Activated B cell treated with CpG ODN at 0.5 μM for 24 hours (primary cell): ENCODE measurements around the gene KCNMA1. TPM values are rescaled to one million over a fixed set of nuclear protein-coding genes. Genes with fewer than 3 reads are reported as not detected.

Source experiments
- ATAC-seq: fragments of 200-7000 bp; cut with Tn5 transposase; one replicate; pipeline ENCODE4 v1.10.0; 2021; ENCODE audit warnings: low read depth, mild to moderate bottlenecking, moderate library complexity
- CTCF ChIA-PET: fragments of 350-600 bp; sonication (Branson Sonifier 250); formaldehyde crosslinking; loops from one replicate; lab custom pipeline; 2021; ENCODE audit warnings: antibody characterized with exemption; lab: Charles Lee
- POLR2A ChIA-PET: fragments of 350-600 bp; sonication (Branson Sonifier 250); formaldehyde crosslinking; loops from one replicate; lab custom pipeline; 2021; ENCODE audit warnings: antibody characterized with exemption; lab: Charles Lee
- DNase-seq: peaks from one replicate; pipeline ENCODE4 v3.0.0; 2022
- H3K27ac Mint-ChIP-seq: one replicate; pipeline ENCODE4 v1.8.0; 2020; ENCODE audit warnings: mixed read lengths
- H3K27me3 Mint-ChIP-seq: one replicate; pipeline ENCODE4 v1.8.0; 2021; ENCODE audit warnings: mixed read lengths
- H3K36me3 Mint-ChIP-seq: one replicate; pipeline ENCODE4 v1.8.0; 2021; ENCODE audit warnings: low read depth, mixed read lengths
- H3K4me1 Mint-ChIP-seq: one replicate; pipeline ENCODE4 v1.8.0; 2021; ENCODE audit warnings: mixed read lengths
- H3K4me3 Mint-ChIP-seq: one replicate; pipeline ENCODE4 v1.8.0; 2020; ENCODE audit warnings: mild to moderate bottlenecking, mixed read lengths
- H3K9me3 Mint-ChIP-seq: one replicate; pipeline ENCODE4 v1.8.0; 2020; ENCODE audit warnings: mixed read lengths
- CTCF ChIP-seq: fragments of 200-600 bp; IDR thresholded peaks from one replicate; pipeline ENCODE4 v1.8.0; 2022; ENCODE audit warnings: antibody characterized with exemption, mild to moderate bottlenecking
- intact Hi-C: fragments of 100-400 bp; cut with micrococcal nuclease; formaldehyde crosslinking; loops from one replicate; pipeline ENCODE4 v1.15.1; 2024
- total RNA-seq: library from RNA; stranded (reverse); gene quantifications from 2 replicates; pipeline ENCODE4 v1.2.3, GENCODE V29; 2022

Gene KCNMA1
- total RNA-seq, 1 donor from 2014 or later: 3.7 TPM

DNA sequence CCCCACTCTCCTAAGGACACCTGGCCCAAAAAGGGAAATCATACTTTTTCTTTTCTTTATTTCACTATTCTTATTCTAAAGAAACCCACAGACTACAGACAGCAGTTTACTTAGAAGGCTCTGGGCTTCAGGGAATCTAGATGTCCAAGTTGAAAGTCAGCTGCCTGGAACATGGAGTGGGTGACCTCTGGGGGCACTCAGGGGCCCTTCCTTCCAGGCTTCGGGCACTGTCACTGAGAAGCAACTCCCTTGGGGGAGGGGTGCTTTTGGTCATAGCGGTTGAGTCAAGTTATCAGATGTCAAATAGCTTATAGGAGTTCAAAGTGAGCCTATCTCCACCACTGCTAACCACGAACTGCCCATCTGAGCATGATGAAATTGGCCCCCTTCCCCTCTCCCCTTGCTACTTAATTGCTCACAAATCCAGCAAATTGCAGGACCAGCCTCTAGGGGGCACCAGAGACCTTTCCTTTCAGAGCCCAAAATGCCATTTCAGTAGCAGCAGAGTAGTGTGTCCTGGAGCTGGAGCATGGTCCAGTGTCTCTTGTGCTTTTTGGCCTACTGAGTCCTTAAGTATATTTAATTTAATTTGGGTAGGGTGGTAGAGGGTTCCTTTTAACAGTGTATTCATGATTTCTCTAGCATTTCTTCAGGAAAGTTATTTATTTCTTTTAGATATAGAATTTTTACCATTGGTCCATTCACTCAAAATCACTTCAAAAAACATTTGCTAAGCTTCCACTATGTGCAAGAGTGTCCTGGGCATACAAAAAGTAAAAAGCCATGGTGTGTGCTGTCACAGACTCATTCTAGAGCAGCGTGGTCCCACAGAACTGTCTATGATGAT lies 463.8 kb downstream of the KCNMA1 start:
- Mint-ChIP-seq H3K36me3 (no peaks in the 10 kb centered on the region), H3K4me1 (no peaks in the 10 kb centered on the region), H3K27ac (no peak overlapping the region), H3K27me3 (peaks cover 6% of the 10 kb centered on the region), H3K4me3 (no peak overlapping the region), H3K9me3 (no peaks in the 10 kb centered on the region)
- intact Hi-C loops: loop anchor here (1.0 kb wide), 3 partner anchors 217 to 537 kb away; no protein-coding TSS in a partner anchor
- ChIA-PET CTCF (interaction anchor here (0.7 to 7.9 kb wide), 17 partner anchors 8 to 542 kb away, joined by 3 to 187 read pairs (median 5); partner anchors contain the start of gene KCNMA1), POLR2A (no interaction called here)
- peak; percentile 45 for DNase-seq
- ATAC-seq: peak; percentile 40
- TF ChIP-seq CTCF: peak; percentile 89

- Mint-ChIP-seq H3K27me3 (peaks cover 9% of the 10 kb centered on the region), H3K9me3 (no peaks in the 10 kb centered on the region), H3K4me3 (no peak overlapping the region), H3K27ac (no peak overlapping the region), H3K4me1 (no peaks in the 10 kb centered on the region), H3K36me3 (no peaks in the 10 kb centered on the region)
- no peak for ATAC-seq
- ChIA-PET CTCF (interaction anchor here (0.7 to 7.9 kb wide), 5 partner anchors 10 to 976 kb away, joined by 3 to 187 read pairs (median 10); no protein-coding TSS in a partner anchor), POLR2A (no interaction called here)
- no peak for DNase-seq
- intact Hi-C loops: no loop called here
- TF ChIP-seq CTCF: no peak
Measured at GRCh38 chr10:77172086-77172485, 465.5 kb downstream of the KCNMA1 start.

DNA sequence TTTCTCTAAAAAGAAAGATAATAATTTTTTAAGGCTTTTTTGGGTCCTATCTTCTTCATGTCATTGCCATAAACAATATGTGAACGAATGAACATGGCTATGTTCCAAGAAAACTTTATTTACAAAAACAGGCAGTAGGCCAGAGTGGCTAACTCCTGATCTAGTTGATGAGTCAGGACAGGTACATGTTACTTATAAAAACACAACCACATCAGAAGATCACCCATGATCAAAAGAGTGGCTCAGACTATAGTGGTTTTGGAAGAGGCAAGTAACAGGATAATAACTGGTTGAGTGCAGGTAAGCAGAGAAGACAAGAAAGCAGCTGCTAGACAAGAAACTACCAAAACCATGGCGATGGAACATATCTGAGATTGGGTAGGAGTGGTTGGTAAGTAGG lies 468.7 kb downstream of the KCNMA1 start:
- Mint-ChIP-seq H3K4me3 (no peak overlapping the region), H3K9me3 (no peaks in the 10 kb centered on the region), H3K4me1 (peaks cover 2% of the 10 kb centered on the region), H3K27ac (no peak overlapping the region), H3K36me3 (no peaks in the 10 kb centered on the region), H3K27me3 (peaks cover 24% of the 10 kb centered on the region)
- intact Hi-C loops: no loop called here
- DNase-seq: no peak
- CTCF ChIA-PET: interaction anchor here (1.2 to 1.8 kb wide), 4 partner anchors 472 to 543 kb away, joined by 4 to 8 read pairs (median 6); no protein-coding TSS in a partner anchor
- TF ChIP-seq CTCF: no peak
- ATAC-seq: no peak
- POLR2A ChIA-PET: no interaction called here

GRCh38 chr10:77168161-77168560 lies 469.4 kb downstream of the KCNMA1 start:
- TF ChIP-seq CTCF: no peak

More at GRCh38 chr10:77168161-77168560, 469.4 kb downstream of the KCNMA1 start:
- intact Hi-C loops: no loop called here
- Mint-ChIP-seq H3K27ac (no peak overlapping the region), H3K4me1 (peaks cover 2% of the 10 kb centered on the region), H3K36me3 (no peaks in the 10 kb centered on the region), H3K4me3 (no peak overlapping the region), H3K9me3 (no peaks in the 10 kb centered on the region), H3K27me3 (peaks cover 22% of the 10 kb centered on the region)
- DNase-seq: no peak
- CTCF ChIA-PET: interaction anchor here (0.9 to 1.8 kb wide), 5 partner anchors 473 to 546 kb away, joined by 3 to 8 read pairs (median 5); no protein-coding TSS in a partner anchor
- no peak for ATAC-seq
- POLR2A ChIA-PET: no interaction called here
